Activated T-cell treated with anti-CD3 and anti-CD28 coated beads for 48 hours (primary cell): ENCODE measurements around the gene ARHGDIB.

ENCODE experiments used
- DNase-seq: peaks from one replicate; pipeline ENCODE4 v3.0.0-alpha.2; 2020; ENCODE audit warnings: low read depth

Gene ARHGDIB

GRCh38 chr12:14956024-14956891 is 5.1 kb downstream of the ARHGDIB start:
- no peak for DNase-seq

- DNase-seq, result no peak
Observed at GRCh38 chr12:14954269-14954668, 7.1 kb downstream of the ARHGDIB start.

- DNase-seq, result no peak
Observed at GRCh38 chr12:14953752-14954151, 7.6 kb downstream of the ARHGDIB start.

- no peak for DNase-seq
Observed at GRCh38 chr12:14952299-14952921, 9.0 kb downstream of the ARHGDIB start.

- DNase-seq, result no peak
Observed at GRCh38 chr12:14951851-14952250, 9.6 kb downstream of the ARHGDIB start.

GRCh38 chr12:14950982-14951746 is 10.2 kb downstream of the ARHGDIB start:
- no peak for DNase-seq

GRCh38 chr12:14950421-14950820 is 11.0 kb downstream of the ARHGDIB start:
- DNase-seq, result no peak

GRCh38 chr12:14949631-14950030 is 11.8 kb downstream of the ARHGDIB start:
- DNase-seq, result no peak

GRCh38 chr12:14948672-14949071 is 12.7 kb downstream of the ARHGDIB start:
- DNase-seq, result no peak

- DNase-seq, result no peak
Observed at GRCh38 chr12:14946861-14947260, 14.5 kb downstream of the ARHGDIB start.

GRCh38 chr12:14946162-14946561 is 15.2 kb downstream of the ARHGDIB start:
- DNase-seq, result no peak

GRCh38 chr12:14942196-14942931 is 19.0 kb downstream of the ARHGDIB start:
- DNase-seq, result no peak

GRCh38 chr12:14941369-14941768 is 20.0 kb downstream of the ARHGDIB start:
- DNase-seq, result no peak

- DNase-seq, result no peak
Observed at GRCh38 chr12:14938301-14938700, 23.1 kb downstream of the ARHGDIB start, which contains the start of gene ERP27. TSS of gene ERP27 (minus strand) at chr12:14938537. CDS start at chr12:14938508, 29 bp downstream.

- DNase-seq, result no peak
Observed at GRCh38 chr12:14937689-14938088, 23.7 kb downstream of the ARHGDIB start.

GRCh38 chr12:14937014-14937413 is 24.4 kb downstream of the ARHGDIB start:
- DNase-seq, result no peak

- DNase-seq, result no peak
Observed at GRCh38 chr12:14936224-14936861, 25.1 kb downstream of the ARHGDIB start.

- no peak for DNase-seq
Observed at GRCh38 chr12:14935031-14935430, 26.4 kb downstream of the ARHGDIB start.

GRCh38 chr12:14934511-14934910 is 26.9 kb downstream of the ARHGDIB start:
- no peak for DNase-seq

- no peak for DNase-seq
Observed at GRCh38 chr12:14931791-14932560, 29.4 kb downstream of the ARHGDIB start.

- DNase-seq, result no peak
Observed at GRCh38 chr12:14931359-14931758, 30.0 kb downstream of the ARHGDIB start.
